VCaP (cell line): ENCODE data around the gene GNB3.

Experiments used
- H3K27ac ChIP-seq: fragments of 450-650 bp; 2 replicates; pipeline ENCODE4 v1.5.1; 2017
- TF ChIP-seq, protein P1 (sequence below): fragments of 450-650 bp; conservative IDR thresholded peaks from 2 replicates; pipeline ENCODE4 v1.5.1; 2017; ENCODE audit warnings: mild to moderate bottlenecking, moderate library complexity

Gene GNB3

GRCh38 chr12:6833189-6833890 lies 7.4 kb upstream of the GNB3 start:
- no peak overlapping the region for H3K27ac ChIP-seq
- TF ChIP-seq, protein P1, sequence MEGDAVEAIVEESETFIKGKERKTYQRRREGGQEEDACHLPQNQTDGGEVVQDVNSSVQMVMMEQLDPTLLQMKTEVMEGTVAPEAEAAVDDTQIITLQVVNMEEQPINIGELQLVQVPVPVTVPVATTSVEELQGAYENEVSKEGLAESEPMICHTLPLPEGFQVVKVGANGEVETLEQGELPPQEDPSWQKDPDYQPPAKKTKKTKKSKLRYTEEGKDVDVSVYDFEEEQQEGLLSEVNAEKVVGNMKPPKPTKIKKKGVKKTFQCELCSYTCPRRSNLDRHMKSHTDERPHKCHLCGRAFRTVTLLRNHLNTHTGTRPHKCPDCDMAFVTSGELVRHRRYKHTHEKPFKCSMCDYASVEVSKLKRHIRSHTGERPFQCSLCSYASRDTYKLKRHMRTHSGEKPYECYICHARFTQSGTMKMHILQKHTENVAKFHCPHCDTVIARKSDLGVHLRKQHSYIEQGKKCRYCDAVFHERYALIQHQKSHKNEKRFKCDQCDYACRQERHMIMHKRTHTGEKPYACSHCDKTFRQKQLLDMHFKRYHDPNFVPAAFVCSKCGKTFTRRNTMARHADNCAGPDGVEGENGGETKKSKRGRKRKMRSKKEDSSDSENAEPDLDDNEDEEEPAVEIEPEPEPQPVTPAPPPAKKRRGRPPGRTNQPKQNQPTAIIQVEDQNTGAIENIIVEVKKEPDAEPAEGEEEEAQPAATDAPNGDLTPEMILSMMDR, result no peak

GRCh38 chr12:6834254-6834653 lies 6.5 kb upstream of the GNB3 start:
- TF ChIP-seq, protein P1, result no peak
- H3K27ac ChIP-seq, result no peak overlapping the region

DNA sequence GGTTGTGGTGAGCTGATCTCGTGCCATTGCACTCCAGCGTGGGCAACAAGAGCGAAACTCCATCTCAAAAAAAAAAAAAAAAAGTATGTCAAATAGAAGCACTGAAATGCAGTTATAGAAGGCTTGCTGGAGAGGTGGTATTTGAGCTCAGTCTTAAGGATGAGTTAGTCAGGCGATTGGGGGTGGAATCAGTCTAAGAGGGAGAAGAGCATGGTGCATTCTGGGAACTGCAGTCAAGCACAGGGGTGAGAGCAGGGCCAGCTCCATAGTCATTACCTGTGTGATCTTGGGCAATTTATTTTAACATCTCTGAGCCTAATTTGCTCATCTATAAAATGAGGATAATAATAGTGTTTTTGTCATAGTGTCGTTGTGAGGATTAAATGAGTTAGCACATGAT lies 5.9 kb upstream of the GNB3 start:
- TF ChIP-seq, protein P1, result no peak
- H3K27ac ChIP-seq, result no peak overlapping the region

DNA sequence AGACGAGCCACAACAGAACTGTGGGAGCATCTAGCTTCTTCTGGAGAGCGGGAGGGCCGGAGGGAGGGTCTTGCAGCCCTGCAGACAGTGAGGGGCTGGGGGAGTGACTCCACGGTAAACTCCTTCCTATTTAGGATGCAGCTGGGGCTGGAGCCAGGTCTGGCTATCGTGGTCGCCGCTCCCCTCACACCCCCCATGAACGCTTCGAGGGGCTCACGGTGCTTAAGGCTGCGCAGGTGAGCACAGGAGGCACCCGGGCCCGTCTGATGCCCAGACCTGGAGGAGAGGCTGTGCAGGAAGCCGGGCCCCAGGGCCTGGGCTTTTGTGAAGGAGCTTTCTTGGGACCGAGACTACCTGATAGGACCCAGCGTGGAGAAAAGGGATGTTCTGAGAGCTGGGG lies 3.9 kb upstream of the GNB3 start:
- TF ChIP-seq, protein P1, result no peak
- no peak overlapping the region for H3K27ac ChIP-seq

- H3K27ac ChIP-seq, result no peak overlapping the region
- TF ChIP-seq, protein P1, result no peak
Observed at GRCh38 chr12:6837370-6838060, 3.2 kb upstream of the GNB3 start.

DNA sequence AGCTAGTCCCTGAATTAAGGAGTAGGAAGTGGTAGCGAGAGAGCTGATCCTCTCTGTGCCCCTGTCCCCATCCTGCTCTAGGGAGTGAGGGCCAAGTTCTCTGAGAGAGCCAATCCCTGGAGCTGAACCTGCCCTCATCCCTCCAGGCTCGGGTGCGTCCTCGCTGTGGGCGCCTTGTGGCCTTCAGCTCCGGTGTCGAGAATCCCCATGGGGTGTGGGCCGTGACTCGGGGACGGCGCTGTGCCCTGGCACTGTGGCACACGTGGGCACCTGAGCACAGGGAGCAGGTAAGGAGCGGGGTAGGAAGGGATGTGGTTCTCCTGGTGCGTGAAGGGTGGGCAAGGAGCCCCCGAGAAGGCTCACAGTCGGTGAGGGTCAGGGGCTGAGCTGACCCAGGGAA lies 1.9 kb upstream of the GNB3 start:
- no peak overlapping the region for H3K27ac ChIP-seq
- TF ChIP-seq, protein P1, result no peak

- H3K27ac ChIP-seq, result no peak overlapping the region
- TF ChIP-seq, protein P1, result no peak
Observed at GRCh38 chr12:6839482-6840201, 1.1 kb upstream of the GNB3 start.
